HEK293 (cell line): Measurements from ENCODE around the gene RANBP1.

Source experiments
- BCL11A ChIP-seq: fragments of 450-650 bp; formaldehyde crosslinking; IDR thresholded peaks from 2 replicates; pipeline ENCODE4 v1.5.1; 2016; ENCODE audit warnings: low read depth, missing biosample characterization, missing genetic modification characterization
- ELK4 ChIP-seq: IDR thresholded peaks from 2 replicates; pipeline ENCODE4 v1.6.1; 2011; ENCODE audit warnings: mild to moderate bottlenecking, low read depth, low read length, borderline replicate concordance
- KLF16 ChIP-seq: fragments of 450-650 bp; formaldehyde crosslinking; IDR thresholded peaks from 2 replicates; pipeline ENCODE4 v1.5.1; 2017; ENCODE audit warnings: missing biosample characterization, missing genetic modification characterization
- KLF7 ChIP-seq: fragments of 450-650 bp; formaldehyde crosslinking; IDR thresholded peaks from 2 replicates; pipeline ENCODE4 v1.5.1; 2016; ENCODE audit warnings: missing biosample characterization, missing genetic modification characterization, borderline replicate concordance
- OSR2 ChIP-seq: fragments of 450-650 bp; formaldehyde crosslinking; IDR thresholded peaks from 2 replicates; pipeline ENCODE4 v1.5.1; 2016; ENCODE audit warnings: missing biosample characterization, missing genetic modification characterization
- PATZ1 ChIP-seq: fragments of 450-650 bp; formaldehyde crosslinking; IDR thresholded peaks from 2 replicates; pipeline ENCODE4 v1.5.1; 2016; ENCODE audit warnings: missing biosample characterization, missing genetic modification characterization
- SCRT1 ChIP-seq: fragments of 450-650 bp; formaldehyde crosslinking; IDR thresholded peaks from 2 replicates; pipeline ENCODE4 v1.5.1; 2016; ENCODE audit warnings: missing biosample characterization, missing genetic modification characterization, borderline replicate concordance
- TCF7L2 ChIP-seq: IDR thresholded peaks from 2 replicates; pipeline ENCODE4 v1.6.1; 2011; ENCODE audit warnings: low read depth, mild to moderate bottlenecking, inconsistent platforms, low read length, moderate library complexity, borderline replicate concordance
- WT1 ChIP-seq: fragments of 450-650 bp; formaldehyde crosslinking; IDR thresholded peaks from 2 replicates; pipeline ENCODE4 v1.5.1; 2016; ENCODE audit warnings: missing biosample characterization, missing genetic modification characterization
- ZBTB8A ChIP-seq: fragments of 450-650 bp; formaldehyde crosslinking; IDR thresholded peaks from 2 replicates; pipeline ENCODE4 v1.5.1; 2016; ENCODE audit warnings: missing biosample characterization, missing genetic modification characterization
- ZNF121 ChIP-seq: fragments of 450-650 bp; formaldehyde crosslinking; IDR thresholded peaks from 2 replicates; pipeline ENCODE4 v1.5.1; 2016; ENCODE audit warnings: missing biosample characterization, missing genetic modification characterization
- ZNF19 ChIP-seq: fragments of 450-650 bp; formaldehyde crosslinking; IDR thresholded peaks from 2 replicates; pipeline ENCODE4; 2016; ENCODE audit warnings: missing biosample characterization, missing genetic modification characterization, low read depth
- ZNF24 ChIP-seq: fragments of 450-650 bp; formaldehyde crosslinking; IDR thresholded peaks from 2 replicates; pipeline ENCODE4 v1.5.1; 2016; ENCODE audit warnings: missing biosample characterization, missing genetic modification characterization
- ZNF311 ChIP-seq: fragments of 450-650 bp; formaldehyde crosslinking; IDR thresholded peaks from 2 replicates; pipeline ENCODE4 v1.5.1; 2017; ENCODE audit warnings: missing biosample characterization, missing genetic modification characterization, borderline replicate concordance
- ZNF350 ChIP-seq: fragments of 450-650 bp; formaldehyde crosslinking; IDR thresholded peaks from 2 replicates; pipeline ENCODE4 v1.5.0; 2017; ENCODE audit warnings: missing biosample characterization, mild to moderate bottlenecking, missing genetic modification characterization
- ZNF513 ChIP-seq: fragments of 450-650 bp; IDR thresholded peaks from 2 replicates; pipeline ENCODE4 v1.5.1; 2018; ENCODE audit warnings: missing biosample characterization, missing genetic modification characterization
- ZNF549 ChIP-seq: fragments of 450-650 bp; IDR thresholded peaks from 2 replicates; pipeline ENCODE4 v1.5.1; 2018; ENCODE audit warnings: missing biosample characterization, missing genetic modification characterization, mild to moderate bottlenecking, inconsistent platforms, moderate library complexity
- ZNF561 ChIP-seq: fragments of 450-650 bp; IDR thresholded peaks from 2 replicates; pipeline ENCODE4 v1.5.1; 2018; ENCODE audit warnings: missing biosample characterization, missing genetic modification characterization, borderline replicate concordance
- ZNF624 ChIP-seq: fragments of 450-650 bp; formaldehyde crosslinking; IDR thresholded peaks from 2 replicates; pipeline ENCODE4 v1.5.1; 2017; ENCODE audit warnings: missing biosample characterization, missing genetic modification characterization
- ZNF747 ChIP-seq: fragments of 450-650 bp; formaldehyde crosslinking; IDR thresholded peaks from 2 replicates; pipeline ENCODE4 v1.5.1; 2016; ENCODE audit warnings: missing biosample characterization, missing genetic modification characterization
- ZNF768 ChIP-seq: fragments of 450-650 bp; formaldehyde crosslinking; IDR thresholded peaks from 2 replicates; pipeline ENCODE4 v1.5.1; 2018; ENCODE audit warnings: missing biosample characterization, mild to moderate bottlenecking, missing genetic modification characterization
- ZNF837 ChIP-seq: fragments of 450-650 bp; formaldehyde crosslinking; IDR thresholded peaks from 2 replicates; pipeline ENCODE4 v1.5.1; 2016; ENCODE audit warnings: missing biosample characterization, missing genetic modification characterization
- TF ChIP-seq, protein P1 (sequence below): fragments of 450-650 bp; formaldehyde crosslinking; IDR thresholded peaks from 2 replicates; pipeline ENCODE4; 2016; ENCODE audit warnings: missing biosample characterization, missing genetic modification characterization
- TF ChIP-seq, protein P2 (sequence below): fragments of 450-650 bp; formaldehyde crosslinking; IDR thresholded peaks from 2 replicates; pipeline ENCODE4 v1.5.1; 2016; ENCODE audit warnings: missing biosample characterization, missing genetic modification characterization
- TF ChIP-seq, protein P3 (sequence below): fragments of 450-650 bp; formaldehyde crosslinking; IDR thresholded peaks from 2 replicates; pipeline ENCODE4 v1.5.1; 2016; ENCODE audit warnings: missing biosample characterization, missing genetic modification characterization
- TF ChIP-seq, protein P4 (sequence below): fragments of 450-650 bp; formaldehyde crosslinking; conservative IDR thresholded peaks from 2 replicates; pipeline ENCODE4 v1.5.1; 2016; ENCODE audit warnings: low read depth, missing biosample characterization, missing genetic modification characterization

Gene RANBP1

GRCh38 chr22:20116951-20117632 lies 1.2 kb downstream of the RANBP1 start, which contains the start of gene TRMT2A (continued):
- TF ChIP-seq PATZ1 (tag by site-specific recombination), result peak; percentile 78
- no peak; the same call in 1 of the 2 replicates for TF ChIP-seq ELK4
- no peak for TF ChIP-seq ZNF513 (tag by site-specific recombination)
- no peak for TF ChIP-seq ZNF624
- TF ChIP-seq ZNF19 (tag by site-specific recombination), result no peak
- TF ChIP-seq ZNF747, result no peak
- TF ChIP-seq ZNF837 (tag by site-specific recombination), result no peak
- TF ChIP-seq ZNF311 (tag by site-specific recombination), result no peak
- TF ChIP-seq, protein P1, sequence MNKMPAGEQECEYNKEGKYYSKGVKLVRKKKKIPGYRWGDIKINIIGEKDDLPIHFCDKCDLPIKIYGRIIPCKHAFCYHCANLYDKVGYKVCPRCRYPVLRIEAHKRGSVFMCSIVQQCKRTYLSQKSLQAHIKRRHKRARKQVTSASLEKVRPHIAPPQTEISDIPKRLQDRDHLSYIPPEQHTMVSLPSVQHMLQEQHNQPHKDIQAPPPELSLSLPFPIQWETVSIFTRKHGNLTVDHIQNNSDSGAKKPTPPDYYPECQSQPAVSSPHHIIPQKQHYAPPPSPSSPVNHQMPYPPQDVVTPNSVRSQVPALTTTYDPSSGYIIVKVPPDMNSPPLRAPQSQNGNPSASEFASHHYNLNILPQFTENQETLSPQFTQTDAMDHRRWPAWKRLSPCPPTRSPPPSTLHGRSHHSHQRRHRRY (tag by site-specific recombination), result 0 out of 2 replicates have a peak, but pooled peaks have one; percentile 57
- TF ChIP-seq, protein P2, sequence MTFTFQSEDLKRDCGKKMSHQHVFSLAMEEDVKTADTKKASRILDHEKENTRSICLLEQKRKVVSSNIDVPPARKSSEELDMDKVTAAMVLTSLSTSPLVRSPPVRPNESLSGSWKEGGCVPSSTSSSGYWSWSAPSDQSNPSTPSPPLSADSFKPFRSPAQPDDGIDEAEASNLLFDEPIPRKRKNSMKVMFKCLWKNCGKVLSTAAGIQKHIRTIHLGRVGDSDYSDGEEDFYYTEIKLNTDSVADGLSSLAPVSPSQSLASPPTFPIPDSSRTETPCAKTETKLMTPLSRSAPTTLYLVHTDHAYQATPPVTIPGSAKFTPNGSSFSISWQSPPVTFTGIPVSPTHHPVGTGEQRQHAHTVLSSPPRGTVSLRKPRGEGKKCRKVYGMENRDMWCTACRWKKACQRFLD (tag by site-specific recombination), result peak; percentile 19; the same call in 1 of the 2 replicates
- TF ChIP-seq, protein P3, sequence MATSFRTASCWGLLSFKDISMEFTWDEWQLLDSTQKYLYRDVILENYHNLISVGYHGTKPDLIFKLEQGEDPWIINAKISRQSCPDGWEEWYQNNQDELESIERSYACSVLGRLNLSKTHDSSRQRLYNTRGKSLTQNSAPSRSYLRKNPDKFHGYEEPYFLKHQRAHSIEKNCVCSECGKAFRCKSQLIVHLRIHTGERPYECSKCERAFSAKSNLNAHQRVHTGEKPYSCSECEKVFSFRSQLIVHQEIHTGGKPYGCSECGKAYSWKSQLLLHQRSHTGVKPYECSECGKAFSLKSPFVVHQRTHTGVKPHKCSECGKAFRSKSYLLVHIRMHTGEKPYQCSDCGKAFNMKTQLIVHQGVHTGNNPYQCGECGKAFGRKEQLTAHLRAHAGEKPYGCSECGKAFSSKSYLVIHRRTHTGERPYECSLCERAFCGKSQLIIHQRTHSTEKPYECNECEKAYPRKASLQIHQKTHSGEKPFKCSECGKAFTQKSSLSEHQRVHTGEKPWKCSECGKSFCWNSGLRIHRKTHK (tag by site-specific recombination), result no peak
- TF ChIP-seq ZNF768 (tag by site-specific recombination), result no peak
- TF ChIP-seq TCF7L2, result no peak
- TF ChIP-seq ZNF121 (tag by site-specific recombination), result 0 out of 2 replicates have a peak, but pooled peaks have one; percentile 18
- TF ChIP-seq ZNF350 (tag by site-specific recombination), result no peak
- no peak for TF ChIP-seq SCRT1 (tag by site-specific recombination)
- peak; percentile 95 for TF ChIP-seq KLF7 (tag by site-specific recombination)
- TF ChIP-seq, protein P4, sequence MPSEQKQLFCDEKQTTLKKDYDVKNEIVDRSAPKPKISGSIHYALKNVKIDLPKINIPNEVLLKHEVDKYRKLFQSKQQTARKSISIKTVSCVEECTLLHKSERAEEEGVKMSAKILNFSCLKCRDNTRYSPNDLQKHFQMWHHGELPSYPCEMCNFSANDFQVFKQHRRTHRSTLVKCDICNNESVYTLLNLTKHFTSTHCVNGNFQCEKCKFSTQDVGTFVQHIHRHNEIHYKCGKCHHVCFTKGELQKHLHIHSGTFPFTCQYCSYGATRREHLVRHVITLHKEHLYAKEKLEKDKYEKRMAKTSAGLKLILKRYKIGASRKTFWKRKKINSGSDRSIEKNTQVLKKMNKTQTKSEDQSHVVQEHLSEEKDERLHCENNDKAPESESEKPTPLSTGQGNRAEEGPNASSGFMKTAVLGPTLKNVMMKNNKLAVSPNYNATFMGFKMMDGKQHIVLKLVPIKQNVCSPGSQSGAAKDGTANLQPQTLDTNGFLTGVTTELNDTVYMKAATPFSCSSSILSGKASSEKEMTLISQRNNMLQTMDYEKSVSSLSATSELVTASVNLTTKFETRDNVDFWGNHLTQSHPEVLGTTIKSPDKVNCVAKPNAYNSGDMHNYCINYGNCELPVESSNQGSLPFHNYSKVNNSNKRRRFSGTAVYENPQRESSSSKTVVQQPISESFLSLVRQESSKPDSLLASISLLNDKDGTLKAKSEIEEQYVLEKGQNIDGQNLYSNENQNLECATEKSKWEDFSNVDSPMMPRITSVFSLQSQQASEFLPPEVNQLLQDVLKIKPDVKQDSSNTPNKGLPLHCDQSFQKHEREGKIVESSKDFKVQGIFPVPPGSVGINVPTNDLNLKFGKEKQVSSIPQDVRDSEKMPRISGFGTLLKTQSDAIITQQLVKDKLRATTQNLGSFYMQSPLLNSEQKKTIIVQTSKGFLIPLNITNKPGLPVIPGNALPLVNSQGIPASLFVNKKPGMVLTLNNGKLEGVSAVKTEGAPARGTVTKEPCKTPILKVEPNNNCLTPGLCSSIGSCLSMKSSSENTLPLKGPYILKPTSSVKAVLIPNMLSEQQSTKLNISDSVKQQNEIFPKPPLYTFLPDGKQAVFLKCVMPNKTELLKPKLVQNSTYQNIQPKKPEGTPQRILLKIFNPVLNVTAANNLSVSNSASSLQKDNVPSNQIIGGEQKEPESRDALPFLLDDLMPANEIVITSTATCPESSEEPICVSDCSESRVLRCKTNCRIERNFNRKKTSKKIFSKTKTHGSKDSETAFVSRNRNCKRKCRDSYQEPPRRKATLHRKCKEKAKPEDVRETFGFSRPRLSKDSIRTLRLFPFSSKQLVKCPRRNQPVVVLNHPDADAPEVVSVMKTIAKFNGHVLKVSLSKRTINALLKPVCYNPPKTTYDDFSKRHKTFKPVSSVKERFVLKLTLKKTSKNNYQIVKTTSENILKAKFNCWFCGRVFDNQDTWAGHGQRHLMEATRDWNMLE (tag by site-specific recombination), result peak; percentile 87
- peak; percentile 76 for TF ChIP-seq WT1 (tag by site-specific recombination)
- TF ChIP-seq KLF16 (tag by site-specific recombination), result peak; percentile 98
- TF ChIP-seq ZNF561 (tag by site-specific recombination), result peak; percentile 97
- TF ChIP-seq OSR2 (tag by site-specific recombination), result no peak
- peak; percentile 100 for TF ChIP-seq BCL11A
- peak; percentile 89 for TF ChIP-seq ZNF24
- peak; percentile 98 for TF ChIP-seq ZBTB8A
- no peak for TF ChIP-seq ZNF549
